Thyroid gland (tissue), 4 donors: ENCODE data around the gene ANKRD11. TPM values are rescaled to one million over a fixed set of nuclear protein-coding genes. Genes with fewer than 3 reads are reported as not detected.

Experiments
- DNase-seq, 2 donors: peaks; one replicate each; pipeline ENCODE4 v3.0.0-alpha.2; 2019
- H3K27ac ChIP-seq, 3 donors: fragments of 200-600 bp; sonication (generic); 1 replicate in 2 of 3; 2 replicates in 1 of 3; pipeline ENCODE4 v1.5.1; 2016 to 2019; ENCODE audit warnings: mild to moderate bottlenecking in 1 of 3, moderate library complexity in 1 of 3
- H3K27me3 ChIP-seq: fragments of 200-600 bp; sonication (generic); one replicate; pipeline ENCODE4 v1.5.1; 2019
- H3K36me3 ChIP-seq, 2 donors: fragments of 200-600 bp; sonication (generic); one replicate each; pipeline ENCODE4 v1.5.1; 2016 to 2019
- H3K4me1 ChIP-seq, 2 donors: fragments of 200-600 bp; sonication (generic); one replicate each; pipeline ENCODE4 v1.5.1; 2017 to 2019
- H3K4me3 ChIP-seq, 3 donors: fragments of 200-600 bp; sonication (generic); replicated peaks in 1 of 3; 1 replicate in 2 of 3; 2 replicates in 1 of 3; pipeline ENCODE4 v1.5.1; 2016; ENCODE audit warnings: mild to moderate bottlenecking in 1 of 3
- H3K9me3 ChIP-seq: fragments of 200-600 bp; sonication (generic); one replicate; pipeline ENCODE4 v1.5.1; 2017
- CTCF ChIP-seq, 6 experiments: fragments of 200-600 bp in 3 of 6; fragments of 450-650 bp in 3 of 6; sonication (generic) in 3 of 6; IDR thresholded peaks; one replicate each; pipeline ENCODE4 v1.5.1; 2016 to 2019; ENCODE audit warnings: antibody characterized with exemption in 6 of 6, mild to moderate bottlenecking in 2 of 6, inconsistent platforms in 1 of 6, moderate library complexity in 1 of 6
- POLR2A ChIP-seq, 2 donors: fragments of 450-650 bp; IDR thresholded peaks; one replicate each; pipeline ENCODE4 v1.6.1; 2017; ENCODE audit warnings: antibody characterized with exemption in 2 of 2, mild to moderate bottlenecking in 2 of 2, moderate library complexity in 1 of 2
- WGBS, 2 donors: methylation state at CpG; one replicate each; pipeline ENCODE4 v1.1.5; 2017; 5-methylcytosine and 5-hydroxymethylcytosine counted together
- intact Hi-C: fragments of 100-400 bp; cut with DNase I; formaldehyde crosslinking; loops from one replicate; pipeline ENCODE4 v1.15.1; 2023
- total RNA-seq, 4 donors: library from RNA; depleted of rRNA; stranded (reverse); fragments of >200 nt; gene quantifications; one replicate each; pipeline ENCODE4 v1.2.3, GENCODE V29; 2016

Gene ANKRD11
- total RNA-seq, 4 donors from 2014 or later = 62.1 to 90.4 (median 75.0) TPM

- TF ChIP-seq CTCF (IDR thresholded peaks at IDR 0.05) (no peak), POLR2A (IDR thresholded peaks at IDR 0.05) (no peak)
- intact Hi-C loops = no loop called here
- H3K36me3 ChIP-seq = no peaks in the 10 kb centered on the region
- no peak for DNase-seq
- no peaks in the 10 kb centered on the region for H3K9me3 ChIP-seq
- H3K4me3 ChIP-seq = no peak overlapping the region
- no peaks in the 10 kb centered on the region for H3K27me3 ChIP-seq
- 72% methylated on average over 7 of the region's 7 CpGs for WGBS, 2 donors
- peaks cover 18 to 45% of the 10 kb centered on the region in 2 donors for H3K4me1 ChIP-seq
- H3K27ac ChIP-seq = no peak overlapping the region
Observed at GRCh38 chr16:89341279-89341678, 149.1 kb downstream of the ANKRD11 start.

- H3K27ac ChIP-seq = no peak overlapping the region
- H3K27me3 ChIP-seq = no peaks in the 10 kb centered on the region
- no peak overlapping the region for H3K4me3 ChIP-seq
- intact Hi-C loops = loop anchor here (10.0 kb wide), 1 partner anchor 216 kb away; no protein-coding TSS in a partner anchor
- TF ChIP-seq POLR2A (IDR thresholded peaks at IDR 0.05) (no peak), CTCF (IDR thresholded peaks at IDR 0.05) (no peak)
- H3K9me3 ChIP-seq = no peaks in the 10 kb centered on the region
- peaks cover 33 to 50% of the 10 kb centered on the region in 2 donors for H3K4me1 ChIP-seq
- DNase-seq = no peak
- WGBS, 2 donors = 77 to 79% methylated on average over 6 of the region's 6 CpGs
- no peaks in the 10 kb centered on the region for H3K36me3 ChIP-seq
Observed at GRCh38 chr16:89338863-89339262, 151.5 kb downstream of the ANKRD11 start.

GRCh38 chr16:89337965-89338364, 152.4 kb downstream of the ANKRD11 start:
- Histone ChIP-seq H3K4me1 (peaks cover 39 to 50% of the 10 kb centered on the region in 2 donors), H3K4me3 (no peak overlapping the region), H3K27me3 (no peaks in the 10 kb centered on the region), H3K9me3 (no peaks in the 10 kb centered on the region), H3K27ac (no peak overlapping the region), H3K36me3 (no peaks in the 10 kb centered on the region)
- no peak for DNase-seq
- no peak for TF ChIP-seq POLR2A (IDR thresholded peaks at IDR 0.05)
- TF ChIP-seq CTCF (IDR thresholded peaks at IDR 0.05) = no peak
- intact Hi-C loops = loop anchor here (10.0 kb wide), 1 partner anchor 217 kb away; no protein-coding TSS in a partner anchor
- 85 to 95% methylated on average over 9 to 11 of the region's 11 CpGs for WGBS, 2 donors

GRCh38 chr16:89335803-89336485, 154.4 kb downstream of the ANKRD11 start:
- Histone ChIP-seq H3K27me3 (no peaks in the 10 kb centered on the region), H3K36me3 (no peaks in the 10 kb centered on the region), H3K4me3 (no peak overlapping the region), H3K9me3 (no peaks in the 10 kb centered on the region), H3K4me1 (peaks cover 39 to 50% of the 10 kb centered on the region in 2 donors), H3K27ac (no peak overlapping the region)
- DNase-seq = no peak
- intact Hi-C loops = loop anchor here (10.0 kb wide), 1 partner anchor 219 kb away; no protein-coding TSS in a partner anchor
- WGBS, 2 donors = 70 to 77% methylated on average over 7 to 12 of the region's 16 CpGs
- TF ChIP-seq CTCF (IDR thresholded peaks at IDR 0.05) (no peak), POLR2A (IDR thresholded peaks at IDR 0.05) (no peak)
